GM12878 (cell line): ENCODE measurements around the gene TRHDE.

Experiments used
- CBFB ChIP-seq: IDR thresholded peaks from 2 replicates; pipeline ENCODE4 v1.6.1; 2016; ENCODE audit warnings: antibody characterized with exemption, low read depth
- POLR2AphosphoS5 ChIP-seq: IDR thresholded peaks from 2 replicates; pipeline ENCODE4 v1.6.1; 2011; ENCODE audit warnings: mild to moderate bottlenecking, low read length, inconsistent platforms

- TF ChIP-seq CBFB (no peak), POLR2AphosphoS5 (no peak)
Observed at GRCh38 chr12:72493407-72493806, 221.2 kb downstream of the TRHDE start.
